Chondrocyte (in vitro differentiated cells): Measurements from ENCODE around the gene PBX4. TPM values are rescaled to one million over a fixed set of nuclear protein-coding genes. Genes with fewer than 3 reads are reported as not detected.

ENCODE experiments used
- DNase-seq: peaks from one replicate; pipeline ENCODE4 v3.0.0; 2021; ENCODE audit warnings: mixed read lengths, low spot score
- H3K27ac Mint-ChIP-seq: one replicate; pipeline ENCODE4 v1.8.0; 2021; ENCODE audit warnings: mild to moderate bottlenecking, moderate library complexity, mixed read lengths; ENCODE audit not compliant: unreplicated experiment
- H3K27me3 Mint-ChIP-seq: 2 replicates; pipeline ENCODE4 v1.8.0; 2021; ENCODE audit warnings: low read depth, mixed read lengths
- H3K36me3 Mint-ChIP-seq: 2 replicates; pipeline ENCODE4 v1.8.0; 2021; ENCODE audit warnings: low read depth, mixed read lengths
- H3K4me1 Mint-ChIP-seq: 2 replicates; pipeline ENCODE4 v1.8.0; 2021; ENCODE audit warnings: low read depth, mild to moderate bottlenecking, mixed read lengths
- H3K4me3 Mint-ChIP-seq: one replicate; pipeline ENCODE4 v1.8.0; 2021; ENCODE audit warnings: mild to moderate bottlenecking, moderate library complexity, mixed read lengths; ENCODE audit not compliant: unreplicated experiment
- H3K9me3 Mint-ChIP-seq: 2 replicates; pipeline ENCODE4 v1.8.0; 2021; ENCODE audit warnings: low read depth, mixed read lengths
- CTCF ChIP-seq: fragments of 200-600 bp; sonication (generic); IDR thresholded peaks from 2 replicates; pipeline ENCODE4 v1.5.0; 2021; ENCODE audit warnings: antibody characterized with exemption, mild to moderate bottlenecking, moderate library complexity
- total RNA-seq: library from RNA; stranded (reverse); gene quantifications from 3 replicates; pipeline ENCODE4 v1.2.1, GENCODE V29; 2021

PBX4 gene
- total RNA-seq, 1 donor from 2014 or later: 1.2 TPM

GRCh38 chr19:19540064-19540714 lies 78.3 kb downstream of the PBX4 start:
- H3K36me3 Mint-ChIP-seq: no peaks in the 10 kb centered on the region
- no peak overlapping the region for H3K4me3 Mint-ChIP-seq
- peaks cover 3% of the 10 kb centered on the region for H3K27me3 Mint-ChIP-seq
- DNase-seq: no peak
- H3K27ac Mint-ChIP-seq: no peak overlapping the region
- TF ChIP-seq CTCF: no peak
- peaks cover 10% of the 10 kb centered on the region for H3K4me1 Mint-ChIP-seq
- no peaks in the 10 kb centered on the region for H3K9me3 Mint-ChIP-seq

GRCh38 chr19:19539698-19540063 lies 78.8 kb downstream of the PBX4 start:
- Mint-ChIP-seq H3K4me1 (peaks cover 10% of the 10 kb centered on the region), H3K36me3 (no peaks in the 10 kb centered on the region), H3K27me3 (peaks cover 3% of the 10 kb centered on the region), H3K27ac (no peak overlapping the region), H3K4me3 (no peak overlapping the region), H3K9me3 (no peaks in the 10 kb centered on the region)
- TF ChIP-seq CTCF: no peak
- peak; percentile 93 for DNase-seq

- Mint-ChIP-seq H3K4me3 (peak overlapping the region; percentile 48), H3K36me3 (no peaks in the 10 kb centered on the region), H3K4me1 (peaks cover 17% of the 10 kb centered on the region), H3K27me3 (peaks cover 3% of the 10 kb centered on the region), H3K27ac (no peak overlapping the region), H3K9me3 (no peaks in the 10 kb centered on the region)
- DNase-seq: no peak
- no peak for TF ChIP-seq CTCF
Measured at GRCh38 chr19:19538785-19539166, 79.7 kb downstream of the PBX4 start.

- H3K4me3 Mint-ChIP-seq: peak within 1 kb of the TSS; percentile 48
- H3K27me3 Mint-ChIP-seq: peaks cover 3% of the 10 kb centered on the region
- H3K36me3 Mint-ChIP-seq: no peaks in the 10 kb centered on the region
- no peak within 1 kb of the TSS for H3K27ac Mint-ChIP-seq
- no peak for DNase-seq
- no peaks in the 10 kb centered on the region for H3K9me3 Mint-ChIP-seq
- TF ChIP-seq CTCF: no peak
- peaks cover 20% of the 10 kb centered on the region for H3K4me1 Mint-ChIP-seq
Measured at GRCh38 chr19:19538061-19538784, 80.3 kb downstream of the PBX4 start, which contains the start of gene CILP2. Gene CILP2 (plus strand): TSS chr19:19538265. CDS start chr19:19538350, 85 bp downstream.

GRCh38 chr19:19537075-19538048 lies 81.1 kb downstream of the PBX4 start:
- DNase-seq: no peak
- Mint-ChIP-seq H3K36me3 (no peaks in the 10 kb centered on the region), H3K4me1 (peaks cover 20% of the 10 kb centered on the region), H3K27ac (no peak overlapping the region), H3K27me3 (peaks cover 3% of the 10 kb centered on the region), H3K4me3 (peak overlapping the region; percentile 41), H3K9me3 (no peaks in the 10 kb centered on the region)
- no peak for TF ChIP-seq CTCF
